22Rv1 (cell line): ENCODE data around the gene ITPKB.

Source experiments
- ZFX ChIP-seq: fragments of 450-650 bp; IDR thresholded peaks from 2 replicates; pipeline ENCODE4 v1.6.1; 2017; ENCODE audit warnings: antibody characterized with exemption, borderline replicate concordance
- TF ChIP-seq, protein P1 (sequence below): fragments of 450-650 bp; IDR thresholded peaks from 2 replicates; pipeline ENCODE4 v1.5.1; 2017; ENCODE audit warnings: mild to moderate bottlenecking

DNA sequence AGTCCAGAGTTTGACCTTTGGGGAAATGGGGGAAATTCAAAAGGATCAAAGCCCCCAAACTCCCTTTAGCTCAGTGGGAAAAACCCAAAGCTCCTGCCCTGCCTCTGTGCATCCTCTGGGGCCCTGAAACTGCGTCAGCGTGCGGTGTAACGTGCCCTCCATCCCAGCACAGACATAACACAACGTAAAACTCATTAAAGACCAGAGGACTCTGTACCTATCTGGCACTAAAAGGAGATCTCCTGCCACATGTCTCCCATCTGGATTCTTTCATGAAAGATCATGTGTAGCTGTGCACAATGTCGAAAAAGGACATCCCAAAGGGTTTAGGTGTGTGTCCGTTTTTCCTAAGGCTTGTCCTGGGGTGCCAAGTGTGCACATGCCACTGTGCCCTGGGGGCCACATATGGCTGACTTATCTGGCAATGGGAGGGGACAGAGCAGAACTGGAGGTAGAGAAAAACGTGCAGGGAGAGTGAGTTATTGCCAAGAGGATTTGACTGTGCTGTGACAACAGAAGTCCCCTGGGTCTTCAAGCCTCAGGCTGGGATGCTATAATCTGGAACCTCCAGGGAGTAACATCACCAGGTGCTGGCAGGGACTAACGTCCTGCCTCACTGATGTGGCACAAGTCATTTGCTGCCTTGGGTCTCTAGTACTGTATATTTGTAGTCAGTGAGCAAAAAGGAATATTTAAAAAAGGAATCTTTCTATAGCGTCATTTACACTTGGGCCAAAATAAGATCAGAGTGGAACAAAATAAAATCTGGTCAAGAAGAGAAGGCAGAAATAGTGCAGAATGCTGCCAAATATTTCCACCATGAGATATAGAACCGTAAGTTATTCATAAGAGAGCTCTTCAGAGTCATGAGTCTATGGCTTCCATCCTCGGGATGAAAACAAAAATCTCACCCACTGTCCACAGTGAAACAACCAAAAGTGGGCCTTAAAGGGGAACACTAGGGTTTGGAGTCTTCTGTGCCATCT lies 52.3 kb downstream of the ITPKB start:
- TF ChIP-seq, protein P1, sequence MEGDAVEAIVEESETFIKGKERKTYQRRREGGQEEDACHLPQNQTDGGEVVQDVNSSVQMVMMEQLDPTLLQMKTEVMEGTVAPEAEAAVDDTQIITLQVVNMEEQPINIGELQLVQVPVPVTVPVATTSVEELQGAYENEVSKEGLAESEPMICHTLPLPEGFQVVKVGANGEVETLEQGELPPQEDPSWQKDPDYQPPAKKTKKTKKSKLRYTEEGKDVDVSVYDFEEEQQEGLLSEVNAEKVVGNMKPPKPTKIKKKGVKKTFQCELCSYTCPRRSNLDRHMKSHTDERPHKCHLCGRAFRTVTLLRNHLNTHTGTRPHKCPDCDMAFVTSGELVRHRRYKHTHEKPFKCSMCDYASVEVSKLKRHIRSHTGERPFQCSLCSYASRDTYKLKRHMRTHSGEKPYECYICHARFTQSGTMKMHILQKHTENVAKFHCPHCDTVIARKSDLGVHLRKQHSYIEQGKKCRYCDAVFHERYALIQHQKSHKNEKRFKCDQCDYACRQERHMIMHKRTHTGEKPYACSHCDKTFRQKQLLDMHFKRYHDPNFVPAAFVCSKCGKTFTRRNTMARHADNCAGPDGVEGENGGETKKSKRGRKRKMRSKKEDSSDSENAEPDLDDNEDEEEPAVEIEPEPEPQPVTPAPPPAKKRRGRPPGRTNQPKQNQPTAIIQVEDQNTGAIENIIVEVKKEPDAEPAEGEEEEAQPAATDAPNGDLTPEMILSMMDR = no peak
- no peak for TF ChIP-seq ZFX
